ENCODE results near the gene FAM131B.

GRCh38 chr7:143323653-143324052 lies 38.9 kb downstream of the FAM131B start:
- TF ChIP-seq NFE2 (CRISPR knock-in tag; IDR thresholded peaks at IDR 0.05) (no peak), POLR2A (IDR thresholded peaks at IDR 0.05; ENCODE audit: insufficient read depth in 1 of 2, low read depth in 2 of 2, low read length in 2 of 2) (no peak), ZNF274 (CRISPR knock-in tag; IDR thresholded peaks at IDR 0.05) (no peak), EZH2 (conservative IDR thresholded peaks at IDR 0.05; ENCODE audit: low read depth, low read length) (no peak)

All from HepG2 (cell line).